Esophagus muscularis mucosa (tissue), 4 donors: ENCODE data around the gene PIK3C2G. TPM values are rescaled to one million over a fixed set of nuclear protein-coding genes. Genes with fewer than 3 reads are reported as not detected.

ENCODE experiments used
- DNase-seq: peaks from one replicate; pipeline ENCODE4 v3.0.0-alpha.2; 2017; ENCODE audit errors: extremely low spot score
- H3K27ac ChIP-seq, 4 donors: fragments of 200-600 bp; sonication (generic); replicated peaks in 1 of 4; 1 replicate in 3 of 4; 2 replicates in 1 of 4; pipeline ENCODE4 v1.5.1; 2016 to 2019; ENCODE audit warnings: mild to moderate bottlenecking in 1 of 4
- H3K27me3 ChIP-seq, 4 donors: fragments of 200-600 bp; sonication (generic); one replicate each; pipeline versions ENCODE4 v1.5.1 to v1.6.0; 2016 to 2019
- H3K36me3 ChIP-seq, 4 donors: fragments of 200-600 bp; sonication (generic); one replicate each; pipeline ENCODE4 v1.5.1; 2016 to 2019
- H3K4me1 ChIP-seq, 4 donors: fragments of 200-600 bp; sonication (generic); one replicate each; pipeline ENCODE4 v1.5.1; 2016 to 2019
- H3K4me3 ChIP-seq, 4 donors: fragments of 200-600 bp; sonication (generic); 1 replicate in 2 of 4; 2 replicates in 2 of 4; pipeline ENCODE4 v1.5.1; 2016 to 2019; ENCODE audit warnings: mild to moderate bottlenecking in 4 of 4, moderate library complexity in 1 of 4
- H3K9me3 ChIP-seq, 4 donors: fragments of 200-600 bp; sonication (generic); 1 replicate in 3 of 4; 2 replicates in 1 of 4; pipeline ENCODE4 v1.5.1; 2016 to 2019
- EP300 ChIP-seq: sonication (generic); formaldehyde crosslinking; IDR thresholded peaks from one replicate; pipeline ENCODE4 v1.6.1; 2017; ENCODE audit warnings: antibody characterized with exemption
- POLR2A ChIP-seq: fragments of 450-650 bp; IDR thresholded peaks from one replicate; pipeline ENCODE4 v1.6.1; 2017; ENCODE audit warnings: antibody characterized with exemption, moderate library complexity, mild to moderate bottlenecking, low read depth
- POLR2AphosphoS5 ChIP-seq, 2 donors: sonication (generic); formaldehyde crosslinking; IDR thresholded peaks; one replicate each; pipeline ENCODE4 v1.6.1; 2017; ENCODE audit warnings: antibody characterized with exemption in 2 of 2
- WGBS: methylation state at CpG from one replicate; pipeline ENCODE4 v1.1.5; 2018; 5-methylcytosine and 5-hydroxymethylcytosine counted together
- intact Hi-C: fragments of 100-400 bp; cut with DNase I; formaldehyde crosslinking; loops from one replicate; pipeline ENCODE4 v1.15.1; 2023
- total RNA-seq, 4 donors: library from RNA; depleted of rRNA; stranded (reverse); fragments of >200 nt; gene quantifications; one replicate each; pipeline versions ENCODE4 v1.1.0 to v1.2.1, GENCODE V29; 2016
- TF ChIP-seq, protein P1 (sequence below), 3 experiments: fragments of 200-600 bp in 2 of 3; fragments of 450-650 bp in 1 of 3; sonication (generic) in 2 of 3; IDR thresholded peaks; one replicate each; pipeline ENCODE4 v1.5.1; 2017 to 2019; ENCODE audit warnings: antibody characterized with exemption in 3 of 3, mild to moderate bottlenecking in 2 of 3, moderate library complexity in 1 of 3

Gene PIK3C2G
- total RNA-seq, 4 donors from 2014 or later, result 0.06 to 1.2 (median 0.61) TPM

DNA sequence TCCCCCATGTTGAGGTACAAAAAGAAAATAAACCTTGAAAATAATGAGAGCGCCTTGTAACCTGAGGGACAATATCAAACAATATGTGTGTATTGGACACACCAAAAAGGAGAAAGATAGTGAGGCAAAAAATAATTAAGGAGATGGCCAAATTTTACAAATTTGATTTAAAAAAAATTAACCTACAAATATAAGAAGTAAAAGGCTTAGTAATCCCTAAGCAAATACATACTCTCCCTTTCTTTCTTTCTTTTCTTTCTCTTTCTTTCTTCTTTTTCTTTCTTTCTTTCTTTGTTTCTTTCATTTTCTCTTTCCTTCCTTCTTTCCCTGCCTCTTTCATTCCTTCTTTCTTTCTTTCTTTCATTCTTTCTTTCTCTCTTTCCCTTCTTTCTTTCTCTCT lies 133.4 kb downstream of the PIK3C2G start:
- H3K4me3 ChIP-seq, result no peak overlapping the region
- no peak overlapping the region for H3K27ac ChIP-seq
- H3K27me3 ChIP-seq, result no peaks in the 10 kb centered on the region
- intact Hi-C loops, result no loop called here
- H3K4me1 ChIP-seq, result no peaks in the 10 kb centered on the region
- no peak for TF ChIP-seq EP300
- TF ChIP-seq POLR2A, result no peak
- TF ChIP-seq POLR2AphosphoS5 (IDR thresholded peaks at IDR 0.05), result no peak
- TF ChIP-seq, protein P1, sequence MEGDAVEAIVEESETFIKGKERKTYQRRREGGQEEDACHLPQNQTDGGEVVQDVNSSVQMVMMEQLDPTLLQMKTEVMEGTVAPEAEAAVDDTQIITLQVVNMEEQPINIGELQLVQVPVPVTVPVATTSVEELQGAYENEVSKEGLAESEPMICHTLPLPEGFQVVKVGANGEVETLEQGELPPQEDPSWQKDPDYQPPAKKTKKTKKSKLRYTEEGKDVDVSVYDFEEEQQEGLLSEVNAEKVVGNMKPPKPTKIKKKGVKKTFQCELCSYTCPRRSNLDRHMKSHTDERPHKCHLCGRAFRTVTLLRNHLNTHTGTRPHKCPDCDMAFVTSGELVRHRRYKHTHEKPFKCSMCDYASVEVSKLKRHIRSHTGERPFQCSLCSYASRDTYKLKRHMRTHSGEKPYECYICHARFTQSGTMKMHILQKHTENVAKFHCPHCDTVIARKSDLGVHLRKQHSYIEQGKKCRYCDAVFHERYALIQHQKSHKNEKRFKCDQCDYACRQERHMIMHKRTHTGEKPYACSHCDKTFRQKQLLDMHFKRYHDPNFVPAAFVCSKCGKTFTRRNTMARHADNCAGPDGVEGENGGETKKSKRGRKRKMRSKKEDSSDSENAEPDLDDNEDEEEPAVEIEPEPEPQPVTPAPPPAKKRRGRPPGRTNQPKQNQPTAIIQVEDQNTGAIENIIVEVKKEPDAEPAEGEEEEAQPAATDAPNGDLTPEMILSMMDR (IDR thresholded peaks at IDR 0.05), result no peak
- H3K9me3 ChIP-seq, result no peaks in the 10 kb centered on the region
- no peak for DNase-seq
- 94% methylated on average over 1 of the region's 1 CpG for WGBS
- H3K36me3 ChIP-seq, result no peaks in the 10 kb centered on the region

DNA sequence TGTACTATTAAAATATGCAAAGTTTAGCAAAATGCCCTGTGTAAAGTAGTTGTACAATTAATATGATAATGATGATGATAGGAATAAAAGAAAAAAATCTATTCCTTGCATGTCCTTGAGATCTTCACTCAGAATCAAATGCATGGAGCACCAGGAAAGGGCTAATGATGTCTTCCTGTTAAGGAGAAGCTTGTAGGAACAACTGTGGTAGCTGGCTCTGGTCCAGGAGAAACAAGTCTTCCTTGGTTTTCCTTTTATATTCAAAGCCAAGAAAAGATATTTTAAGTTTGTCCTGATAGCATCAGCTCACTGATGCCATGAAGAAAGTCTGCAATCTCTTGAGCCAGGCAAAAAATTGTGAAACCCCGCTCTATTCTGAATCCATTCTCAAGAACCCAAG lies 138.9 kb downstream of the PIK3C2G start:
- Histone ChIP-seq H3K27me3 (no peaks in the 10 kb centered on the region), H3K9me3 (no peaks in the 10 kb centered on the region), H3K4me1 (peaks cover 6 to 24% (median 14%) of the 10 kb centered on the region in 4 donors), H3K4me3 (no peak overlapping the region), H3K36me3 (no peaks in the 10 kb centered on the region), H3K27ac (no peak overlapping the region)
- TF ChIP-seq, protein P1 (IDR thresholded peaks at IDR 0.05), result no peak
- TF ChIP-seq POLR2A (no peak), EP300 (no peak), POLR2AphosphoS5 (IDR thresholded peaks at IDR 0.05) (no peak)
- WGBS, result 88% methylated on average over 1 of the region's 1 CpG
- DNase-seq, result no peak
- intact Hi-C loops, result no loop called here

DNA sequence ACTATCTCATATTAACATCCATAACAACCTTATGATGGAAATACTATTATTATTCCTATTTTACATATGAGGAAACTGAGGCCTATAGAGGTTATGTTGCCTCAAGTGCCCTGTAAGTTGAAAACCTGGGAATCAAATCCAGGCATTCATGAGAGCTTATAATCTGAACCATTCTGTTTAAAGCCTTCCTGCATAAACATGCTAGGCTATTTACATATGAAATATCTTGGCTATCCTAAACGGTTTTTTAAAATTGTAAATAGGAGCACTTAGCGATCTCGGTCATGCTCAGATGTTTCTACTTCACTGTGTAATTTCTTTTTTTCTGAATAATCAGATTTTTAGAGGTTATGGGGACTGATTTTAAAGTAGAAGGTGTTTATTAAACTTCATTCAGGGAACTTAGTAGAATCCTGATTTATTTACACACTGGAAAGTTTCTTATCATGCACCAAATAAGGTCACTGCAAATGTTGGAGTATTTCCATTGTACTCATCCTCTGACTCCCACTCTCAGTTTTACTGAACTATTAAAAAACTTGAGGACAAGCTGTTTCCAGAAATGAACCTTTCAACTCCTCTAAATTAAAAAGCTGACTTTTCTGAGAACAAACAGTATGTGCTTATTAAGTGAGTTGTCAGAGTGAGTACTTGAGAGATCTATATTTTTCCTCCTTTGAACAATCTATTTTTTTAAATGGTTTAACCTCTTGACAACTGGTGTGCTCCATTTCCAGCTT lies 141.7 kb downstream of the PIK3C2G start:
- TF ChIP-seq, protein P1 (IDR thresholded peaks at IDR 0.05), result no peak
- TF ChIP-seq EP300 (no peak), POLR2AphosphoS5 (IDR thresholded peaks at IDR 0.05) (no peak), POLR2A (no peak)
- Histone ChIP-seq H3K36me3 (no peaks in the 10 kb centered on the region), H3K4me1 (peaks cover 6 to 24% (median 14%) of the 10 kb centered on the region in 4 donors), H3K4me3 (no peak overlapping the region), H3K9me3 (no peaks in the 10 kb centered on the region), H3K27ac (peak overlapping the region in 3 of 4 donors; percentile 3 to 45 (median 38)), H3K27me3 (no peaks in the 10 kb centered on the region)
- WGBS, result 63% methylated on average over 3 of the region's 3 CpGs
- intact Hi-C loops, result no loop called here
- no peak for DNase-seq

DNA sequence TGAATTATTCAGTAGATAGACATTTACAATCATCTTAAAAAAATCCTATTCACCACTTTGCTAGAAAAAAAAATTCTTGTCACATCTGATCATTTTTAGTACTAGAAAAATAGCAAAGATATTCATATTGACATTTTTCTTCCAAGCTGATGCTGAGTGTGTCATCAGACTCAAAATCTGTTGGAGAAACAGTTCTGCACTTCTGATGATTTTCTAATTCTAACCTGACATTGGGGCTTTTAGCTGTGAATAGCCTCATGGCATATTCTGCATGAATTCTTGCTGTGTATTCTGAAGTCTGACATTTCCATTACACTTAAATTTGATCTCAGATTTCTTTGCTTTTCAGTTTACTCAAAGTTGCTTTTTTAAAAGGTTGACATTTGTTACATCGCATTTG lies 150.1 kb downstream of the PIK3C2G start:
- no peaks in the 10 kb centered on the region for H3K4me1 ChIP-seq
- DNase-seq, result no peak
- H3K4me3 ChIP-seq, result no peak overlapping the region
- H3K27ac ChIP-seq, result no peak overlapping the region
- TF ChIP-seq POLR2AphosphoS5 (IDR thresholded peaks at IDR 0.05) (no peak), POLR2A (no peak), EP300 (no peak)
- TF ChIP-seq, protein P1 (IDR thresholded peaks at IDR 0.05), result no peak
- intact Hi-C loops, result no loop called here
- WGBS, result 83% methylated on average over 1 of the region's 1 CpG
- no peaks in the 10 kb centered on the region for H3K9me3 ChIP-seq
- no peaks in the 10 kb centered on the region for H3K36me3 ChIP-seq
- no peaks in the 10 kb centered on the region for H3K27me3 ChIP-seq
